ENCODE data around the gene CDYL.
"Not testable (repeated sequence)": the region's sequence is repeated elsewhere in the genome, so short reads cannot be mapped to it uniquely, and the experiment has no call there.

The CDYL gene

GRCh38 chr6:4848382-4849068 is 72.3 kb downstream of the CDYL start:
- no peak for DNase-seq (ENCODE audit: low spot score)

- no peak for DNase-seq (ENCODE audit: low spot score)
Measured at GRCh38 chr6:4849226-4850022, 73.2 kb downstream of the CDYL start.

DNA sequence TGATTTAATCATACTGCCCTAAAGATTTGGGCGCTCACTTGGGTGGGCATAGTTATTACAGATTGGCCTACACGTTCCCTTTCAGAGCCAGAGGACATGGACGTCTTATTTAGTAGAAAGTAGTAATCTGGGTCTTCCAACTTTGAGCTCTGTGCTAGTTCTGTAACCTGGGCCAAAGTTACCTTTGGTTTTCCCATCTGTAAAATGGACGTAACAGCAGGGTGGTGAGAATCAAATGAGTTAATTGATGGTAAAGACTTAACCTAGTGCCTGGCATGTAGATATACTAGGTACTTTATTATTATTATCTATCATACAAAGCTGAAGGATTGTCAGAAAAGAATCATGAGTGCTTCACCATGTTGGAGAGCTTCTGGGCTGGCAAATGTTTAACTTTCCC is 74.8 kb downstream of the CDYL start:
- no peak for DNase-seq (ENCODE audit: low spot score)

GRCh38 chr6:4852186-4852585 is 76.0 kb downstream of the CDYL start:
- not testable (repeated sequence) for DNase-seq (ENCODE audit: low spot score)

- no peak for DNase-seq (ENCODE audit: low spot score)
Measured at GRCh38 chr6:4852938-4853337, 76.7 kb downstream of the CDYL start.

DNA sequence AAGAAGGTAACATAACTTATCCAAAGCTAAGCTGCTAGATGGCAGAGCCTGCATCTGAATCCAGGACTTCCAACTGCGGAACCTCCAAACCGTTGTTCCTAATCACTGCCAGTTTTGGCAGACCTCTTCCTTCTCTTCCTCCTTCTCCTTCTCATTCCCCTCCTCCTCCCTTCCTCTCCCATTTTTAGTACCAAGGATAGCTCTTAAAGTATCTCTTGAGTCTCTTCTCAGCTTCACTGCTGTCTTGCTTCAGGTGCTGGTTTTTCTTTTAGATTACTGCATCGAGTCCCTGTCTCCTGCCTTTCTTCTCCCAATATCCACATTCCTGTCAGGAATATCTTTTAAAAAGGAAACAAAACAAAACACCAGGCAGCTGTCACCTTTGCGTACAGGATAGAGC is 77.1 kb downstream of the CDYL start:
- no peak for DNase-seq (ENCODE audit: low spot score)

DNA sequence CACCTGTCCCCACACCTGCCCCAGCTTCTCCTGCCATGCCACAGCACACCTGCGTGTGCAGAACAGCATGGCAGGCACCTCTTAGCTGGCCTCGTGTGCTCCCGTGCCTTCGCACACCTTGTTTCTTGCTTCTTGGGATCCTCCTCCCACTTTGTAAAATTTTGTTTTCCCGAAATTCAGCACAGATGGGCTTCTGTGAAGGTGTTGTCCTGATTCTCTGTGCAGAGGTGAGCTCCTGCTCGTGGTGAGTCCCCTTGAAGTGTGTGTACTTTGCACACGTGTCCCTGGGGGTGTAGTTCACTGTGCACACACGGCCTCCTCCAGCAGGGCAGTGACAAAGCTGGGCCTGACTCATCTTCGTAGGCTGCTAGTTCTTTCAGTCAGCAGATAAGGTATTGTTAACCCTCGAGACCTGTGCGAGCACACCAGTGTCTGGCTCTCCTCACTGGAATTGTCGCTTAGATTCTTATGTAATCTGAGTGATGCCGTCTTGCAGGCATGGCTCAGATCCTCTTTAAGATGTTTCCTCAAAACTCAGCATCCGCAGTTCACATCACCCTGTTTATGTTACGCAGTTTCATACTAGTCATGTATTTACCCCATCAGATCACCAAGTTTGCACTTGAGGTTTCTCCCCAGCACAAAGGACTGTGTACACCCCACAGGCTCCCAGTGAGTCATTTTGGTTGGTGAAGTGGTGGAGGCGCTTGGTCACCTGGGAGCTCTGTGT is 77.7 kb downstream of the CDYL start:
- DNase-seq (ENCODE audit: low spot score), result peak; percentile 2

GRCh38 chr6:4856785-4857184 is 80.6 kb downstream of the CDYL start:
- DNase-seq (ENCODE audit: low spot score), result no peak

DNA sequence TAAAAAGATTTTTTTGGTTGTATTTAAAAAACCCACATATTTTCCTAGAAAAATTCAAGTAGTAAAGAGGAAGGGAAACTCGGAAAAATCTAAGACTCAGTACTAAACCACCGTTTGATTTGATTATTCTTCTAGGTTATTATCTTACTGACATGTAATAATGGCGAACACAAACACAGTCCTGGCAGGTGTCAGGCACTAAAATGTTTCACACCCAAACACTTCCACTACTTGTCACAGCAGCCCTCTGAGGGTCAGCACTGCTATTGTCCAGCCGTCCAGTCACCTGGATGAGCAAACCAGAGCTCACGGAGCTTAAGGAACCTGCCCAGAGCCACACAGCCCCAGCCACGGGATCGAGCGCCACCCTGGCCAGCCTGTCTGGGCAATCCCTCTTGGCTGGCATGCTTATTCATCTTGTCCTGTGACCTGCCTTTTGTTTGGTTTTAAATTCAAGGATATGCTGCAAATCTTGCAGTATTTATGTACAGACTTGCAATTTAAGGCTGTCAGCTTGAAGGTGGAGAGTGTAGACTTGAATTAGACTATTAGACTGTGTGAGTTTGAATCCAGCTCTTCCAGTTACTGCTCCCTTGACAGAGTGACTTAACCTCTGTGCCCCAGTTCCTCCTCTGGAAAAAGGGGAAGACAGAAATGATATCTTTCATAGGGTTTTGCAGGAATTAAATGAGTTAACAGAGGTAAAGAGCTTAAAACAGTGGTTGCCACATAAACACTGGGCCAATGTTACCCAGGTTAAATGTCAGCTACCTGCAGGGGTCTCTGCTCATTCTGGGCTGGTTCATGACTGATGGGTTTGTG is 82.2 kb downstream of the CDYL start:
- DNase-seq (ENCODE audit: low spot score), result no peak

DNA sequence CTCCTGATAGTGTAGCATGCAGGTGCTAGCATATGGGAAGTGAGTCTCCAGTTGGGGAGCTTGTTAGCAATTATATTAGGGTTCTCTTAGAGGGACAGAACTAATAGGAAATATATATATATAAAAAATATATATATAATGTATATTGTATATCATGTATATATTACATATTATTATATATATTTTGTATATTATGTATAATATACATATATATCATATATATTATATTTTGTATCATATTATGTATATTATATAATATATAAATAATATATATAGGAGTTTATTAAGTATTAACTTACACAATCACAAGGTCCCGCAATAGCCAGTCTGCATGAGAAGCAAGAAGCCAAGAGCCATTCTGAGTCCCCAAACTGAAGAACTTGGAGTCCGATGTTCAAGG is 84.2 kb downstream of the CDYL start:
- no peak for DNase-seq (ENCODE audit: low spot score)

- no peak for DNase-seq (ENCODE audit: low spot score)
Measured at GRCh38 chr6:4861564-4861963, 85.4 kb downstream of the CDYL start.

GRCh38 chr6:4864519-4864918 is 88.3 kb downstream of the CDYL start:
- no peak for DNase-seq (ENCODE audit: low spot score)

GRCh38 chr6:4865006-4865405 is 88.8 kb downstream of the CDYL start:
- not testable (repeated sequence) for DNase-seq (ENCODE audit: low spot score)

GRCh38 chr6:4870821-4871494 is 94.8 kb downstream of the CDYL start:
- no peak for DNase-seq (ENCODE audit: low spot score)

- no peak for DNase-seq (ENCODE audit: low spot score)
Measured at GRCh38 chr6:4871825-4872224, 95.6 kb downstream of the CDYL start.

DNA sequence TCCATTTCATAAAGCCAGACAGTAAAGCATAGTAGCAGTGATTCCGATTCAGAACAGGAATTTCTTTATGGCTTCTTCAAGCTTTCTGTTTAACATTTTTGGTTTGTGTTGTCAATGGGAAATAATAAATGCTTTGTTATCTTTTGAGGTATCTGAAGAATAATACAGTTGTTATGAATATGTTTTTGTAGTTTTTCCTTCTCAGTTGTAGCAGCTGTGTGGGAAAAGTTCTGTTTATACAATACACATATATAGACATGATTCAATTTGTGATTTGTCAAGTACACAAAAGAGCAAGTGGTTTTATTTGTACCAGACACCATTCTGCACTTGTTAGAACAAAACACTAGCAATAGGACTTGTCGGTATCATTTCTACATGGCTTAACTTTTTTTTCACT is 96.6 kb downstream of the CDYL start:
- DNase-seq (ENCODE audit: low spot score), result no peak

DNA sequence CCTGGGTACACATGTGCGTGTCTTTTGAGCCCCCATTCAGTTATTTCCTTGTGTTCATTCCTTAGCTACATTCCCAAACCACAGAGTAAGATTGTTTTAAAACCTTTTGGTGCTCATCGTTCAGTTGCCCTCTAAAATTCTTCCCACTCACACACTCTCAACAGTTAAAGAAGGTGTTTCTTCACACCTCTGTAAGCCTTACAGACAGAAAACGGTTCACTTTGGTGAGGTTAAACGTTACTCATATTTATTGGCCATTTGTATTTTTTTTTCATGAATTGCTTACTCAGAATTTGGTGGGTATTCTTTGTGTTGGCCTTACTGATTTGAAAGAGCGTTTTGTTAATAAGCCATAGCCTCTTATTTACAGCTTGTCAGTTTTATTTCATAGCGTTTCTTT is 97.7 kb downstream of the CDYL start:
- DNase-seq (ENCODE audit: low spot score), result no peak

DNA sequence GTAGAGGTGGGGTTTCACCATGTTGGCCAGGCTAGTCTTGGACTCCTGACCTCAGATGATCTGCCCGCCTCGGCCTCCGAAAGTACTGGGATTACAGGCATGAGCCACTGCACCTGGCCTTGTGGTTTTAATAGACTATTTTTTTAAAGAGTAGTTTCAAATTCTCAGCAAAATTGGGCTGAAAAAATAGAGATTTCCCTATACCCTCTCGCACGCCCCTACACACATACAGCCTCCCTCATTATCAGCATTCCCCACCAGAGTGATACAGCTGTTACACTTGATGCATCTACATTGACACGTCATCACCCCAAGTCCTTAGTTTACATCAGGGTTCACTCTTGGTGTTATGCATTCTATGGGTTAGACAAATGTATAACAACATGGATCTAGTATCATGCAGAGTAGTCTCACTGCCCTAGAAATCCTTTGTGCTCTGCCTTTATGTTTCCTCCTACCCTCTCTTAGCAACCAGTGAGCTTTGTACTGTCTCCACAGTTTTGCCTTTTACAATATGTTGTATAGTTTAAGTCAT is 103.6 kb downstream of the CDYL start:
- no peak for DNase-seq (ENCODE audit: low spot score)

- no peak for DNase-seq (ENCODE audit: low spot score)
Measured at GRCh38 chr6:4880363-4880762, 104.2 kb downstream of the CDYL start.

GRCh38 chr6:4883298-4883697 is 107.1 kb downstream of the CDYL start:
- no peak for DNase-seq (ENCODE audit: low spot score)

- DNase-seq (ENCODE audit: low spot score), result no peak
Measured at GRCh38 chr6:4884646-4885340, 108.6 kb downstream of the CDYL start.
